HG03159 (cell line): ENCODE measurements around the gene C9orf153.

Experiments
- ATAC-seq: cut with Tn5 transposase; IDR thresholded peaks from one replicate; pipeline ENCODE4 v1.9.1; 2021; ENCODE audit warnings: mild to moderate bottlenecking, moderate library complexity; ENCODE audit not compliant: unreplicated experiment

C9orf153 gene

GRCh38 chr9:86272221-86272620, 12.8 kb upstream of the C9orf153 start:
- ATAC-seq: no peak

- no peak for ATAC-seq
Observed at GRCh38 chr9:86263876-86264275, 4.4 kb upstream of the C9orf153 start.

GRCh38 chr9:86262492-86262891, 3.0 kb upstream of the C9orf153 start:
- no peak for ATAC-seq

- no peak for ATAC-seq
Observed at GRCh38 chr9:86257391-86257790, 2.1 kb downstream of the C9orf153 start.

- ATAC-seq: no peak
Observed at GRCh38 chr9:86256653-86257052, 2.8 kb downstream of the C9orf153 start.

GRCh38 chr9:86253577-86253976, 5.9 kb downstream of the C9orf153 start:
- no peak for ATAC-seq

GRCh38 chr9:86252870-86253269, 6.6 kb downstream of the C9orf153 start:
- ATAC-seq: no peak

GRCh38 chr9:86250123-86250522, 9.3 kb downstream of the C9orf153 start:
- no peak for ATAC-seq

GRCh38 chr9:86248746-86249145, 10.7 kb downstream of the C9orf153 start:
- ATAC-seq: no peak

GRCh38 chr9:86246752-86247161, 12.7 kb downstream of the C9orf153 start:
- peak; percentile 81 for ATAC-seq

GRCh38 chr9:86242071-86242470, 17.4 kb downstream of the C9orf153 start:
- ATAC-seq: no peak

GRCh38 chr9:86241216-86241615, 18.2 kb downstream of the C9orf153 start:
- no peak for ATAC-seq

GRCh38 chr9:86238861-86239770, 20.3 kb downstream of the C9orf153 start:
- no peak for ATAC-seq

- no peak for ATAC-seq
Observed at GRCh38 chr9:86230858-86231257, 28.6 kb downstream of the C9orf153 start.

GRCh38 chr9:86222667-86223066, 36.8 kb downstream of the C9orf153 start:
- ATAC-seq: no peak

- ATAC-seq: no peak
Observed at GRCh38 chr9:86219606-86220005, 39.9 kb downstream of the C9orf153 start.

GRCh38 chr9:86217076-86217755, 42.2 kb downstream of the C9orf153 start:
- ATAC-seq: no peak

GRCh38 chr9:86207193-86207592, 52.3 kb downstream of the C9orf153 start:
- no peak for ATAC-seq

GRCh38 chr9:86202338-86202882, 57.0 kb downstream of the C9orf153 start:
- peak; percentile 81 for ATAC-seq

GRCh38 chr9:86201474-86202337, 57.8 kb downstream of the C9orf153 start:
- peak; percentile 18 for ATAC-seq
